Measurements from ENCODE around the gene LRMDA.

LRMDA gene

GRCh38 chr10:75774783-75775490 is 343.5 kb downstream of the LRMDA start:
- Histone ChIP-seq H3K36me3 (ENCODE audit: insufficient read depth, low read length) (no peaks in the 10 kb centered on the region), H3K27me3 (ENCODE audit: insufficient read depth, low read length) (no peaks in the 10 kb centered on the region), H3K79me2 (ENCODE audit: control insufficient read depth, insufficient read depth, low read length, unreplicated experiment) (no peaks in the 10 kb centered on the region), H3K4me1 (ENCODE audit: control insufficient read depth, insufficient read depth, low read length, unreplicated experiment) (peaks cover 42% of the 10 kb centered on the region), H2AFZ (ENCODE audit: low read length, unreplicated experiment) (peak overlapping the region; percentile 48), H3K4me3 (ENCODE audit: low read depth, low read length) (no peak overlapping the region), H3K27ac (ENCODE audit: low read depth, low read length) (peak overlapping the region; percentile 99)

GRCh38 chr10:75776738-75777504 is 345.5 kb downstream of the LRMDA start:
- H2AFZ ChIP-seq (ENCODE audit: low read length, unreplicated experiment), result no peak overlapping the region
- no peak overlapping the region for H3K4me3 ChIP-seq (ENCODE audit: low read depth, low read length)
- no peaks in the 10 kb centered on the region for H3K79me2 ChIP-seq (ENCODE audit: control insufficient read depth, insufficient read depth, low read length, unreplicated experiment)
- no peaks in the 10 kb centered on the region for H3K27me3 ChIP-seq (ENCODE audit: insufficient read depth, low read length)
- no peaks in the 10 kb centered on the region for H3K36me3 ChIP-seq (ENCODE audit: insufficient read depth, low read length)
- peaks cover 24% of the 10 kb centered on the region for H3K4me1 ChIP-seq (ENCODE audit: control insufficient read depth, insufficient read depth, low read length, unreplicated experiment)
- H3K27ac ChIP-seq (ENCODE audit: low read depth, low read length), result no peak overlapping the region

- no peaks in the 10 kb centered on the region for H3K79me2 ChIP-seq (ENCODE audit: control insufficient read depth, insufficient read depth, low read length, unreplicated experiment)
- no peak overlapping the region for H2AFZ ChIP-seq (ENCODE audit: low read length, unreplicated experiment)
- H3K4me3 ChIP-seq (ENCODE audit: low read depth, low read length), result no peak overlapping the region
- no peaks in the 10 kb centered on the region for H3K27me3 ChIP-seq (ENCODE audit: insufficient read depth, low read length)
- H3K4me1 ChIP-seq (ENCODE audit: control insufficient read depth, insufficient read depth, low read length, unreplicated experiment), result peaks cover 12% of the 10 kb centered on the region
- H3K27ac ChIP-seq (ENCODE audit: low read depth, low read length), result no peak overlapping the region
- no peaks in the 10 kb centered on the region for H3K36me3 ChIP-seq (ENCODE audit: insufficient read depth, low read length)
Measured at GRCh38 chr10:75778665-75779064, 347.2 kb downstream of the LRMDA start.

- Histone ChIP-seq H3K27me3 (ENCODE audit: insufficient read depth, low read length) (no peaks in the 10 kb centered on the region), H3K36me3 (ENCODE audit: insufficient read depth, low read length) (no peaks in the 10 kb centered on the region), H3K4me3 (ENCODE audit: low read depth, low read length) (no peak overlapping the region), H2AFZ (ENCODE audit: low read length, unreplicated experiment) (no peak overlapping the region), H3K4me1 (ENCODE audit: control insufficient read depth, insufficient read depth, low read length, unreplicated experiment) (peaks cover 6% of the 10 kb centered on the region), H3K79me2 (ENCODE audit: control insufficient read depth, insufficient read depth, low read length, unreplicated experiment) (no peaks in the 10 kb centered on the region), H3K27ac (ENCODE audit: low read depth, low read length) (no peak overlapping the region)
Measured at GRCh38 chr10:75779276-75779675, 347.9 kb downstream of the LRMDA start.

GRCh38 chr10:75782463-75783248 is 351.2 kb downstream of the LRMDA start:
- no peaks in the 10 kb centered on the region for H3K27me3 ChIP-seq (ENCODE audit: insufficient read depth, low read length)
- no peak overlapping the region for H3K4me3 ChIP-seq (ENCODE audit: low read depth, low read length)
- no peaks in the 10 kb centered on the region for H3K36me3 ChIP-seq (ENCODE audit: insufficient read depth, low read length)
- H3K4me1 ChIP-seq (ENCODE audit: control insufficient read depth, insufficient read depth, low read length, unreplicated experiment), result no peaks in the 10 kb centered on the region
- H2AFZ ChIP-seq (ENCODE audit: low read length, unreplicated experiment), result no peak overlapping the region
- no peak overlapping the region for H3K27ac ChIP-seq (ENCODE audit: low read depth, low read length)
- no peaks in the 10 kb centered on the region for H3K79me2 ChIP-seq (ENCODE audit: control insufficient read depth, insufficient read depth, low read length, unreplicated experiment)

- Histone ChIP-seq H3K27ac (ENCODE audit: low read depth, low read length) (no peak overlapping the region), H3K36me3 (ENCODE audit: insufficient read depth, low read length) (no peaks in the 10 kb centered on the region), H3K4me1 (ENCODE audit: control insufficient read depth, insufficient read depth, low read length, unreplicated experiment) (peaks cover 10% of the 10 kb centered on the region), H3K79me2 (ENCODE audit: control insufficient read depth, insufficient read depth, low read length, unreplicated experiment) (no peaks in the 10 kb centered on the region), H3K4me3 (ENCODE audit: low read depth, low read length) (peak overlapping the region; percentile 53), H2AFZ (ENCODE audit: low read length, unreplicated experiment) (peak overlapping the region; percentile 76), H3K27me3 (ENCODE audit: insufficient read depth, low read length) (no peaks in the 10 kb centered on the region)
Measured at GRCh38 chr10:75788394-75789205, 357.2 kb downstream of the LRMDA start.

- Histone ChIP-seq H3K36me3 (ENCODE audit: insufficient read depth, low read length) (no peaks in the 10 kb centered on the region), H3K27me3 (ENCODE audit: insufficient read depth, low read length) (no peaks in the 10 kb centered on the region), H3K27ac (ENCODE audit: low read depth, low read length) (no peak overlapping the region), H2AFZ (ENCODE audit: low read length, unreplicated experiment) (no peak overlapping the region), H3K4me1 (ENCODE audit: control insufficient read depth, insufficient read depth, low read length, unreplicated experiment) (peaks cover 5% of the 10 kb centered on the region), H3K4me3 (ENCODE audit: low read depth, low read length) (no peak overlapping the region), H3K79me2 (ENCODE audit: control insufficient read depth, insufficient read depth, low read length, unreplicated experiment) (no peaks in the 10 kb centered on the region)
Measured at GRCh38 chr10:75793848-75794247, 362.4 kb downstream of the LRMDA start.

GRCh38 chr10:75801121-75801520 is 369.7 kb downstream of the LRMDA start:
- H3K4me1 ChIP-seq (ENCODE audit: control insufficient read depth, insufficient read depth, low read length, unreplicated experiment), result no peaks in the 10 kb centered on the region
- H3K79me2 ChIP-seq (ENCODE audit: control insufficient read depth, insufficient read depth, low read length, unreplicated experiment), result no peaks in the 10 kb centered on the region
- H3K27ac ChIP-seq (ENCODE audit: low read depth, low read length), result no peak overlapping the region
- H3K4me3 ChIP-seq (ENCODE audit: low read depth, low read length), result no peak overlapping the region
- no peaks in the 10 kb centered on the region for H3K27me3 ChIP-seq (ENCODE audit: insufficient read depth, low read length)
- no peak overlapping the region for H2AFZ ChIP-seq (ENCODE audit: low read length, unreplicated experiment)
- H3K36me3 ChIP-seq (ENCODE audit: insufficient read depth, low read length), result no peaks in the 10 kb centered on the region

- Histone ChIP-seq H3K4me3 (ENCODE audit: low read depth, low read length) (no peak overlapping the region), H3K27ac (ENCODE audit: low read depth, low read length) (no peak overlapping the region), H3K79me2 (ENCODE audit: control insufficient read depth, insufficient read depth, low read length, unreplicated experiment) (no peaks in the 10 kb centered on the region), H3K36me3 (ENCODE audit: insufficient read depth, low read length) (no peaks in the 10 kb centered on the region), H2AFZ (ENCODE audit: low read length, unreplicated experiment) (no peak overlapping the region), H3K27me3 (ENCODE audit: insufficient read depth, low read length) (no peaks in the 10 kb centered on the region), H3K4me1 (ENCODE audit: control insufficient read depth, insufficient read depth, low read length, unreplicated experiment) (no peaks in the 10 kb centered on the region)
Measured at GRCh38 chr10:75801661-75802060, 370.2 kb downstream of the LRMDA start.

- H3K4me1 ChIP-seq (ENCODE audit: control insufficient read depth, insufficient read depth, low read length, unreplicated experiment), result no peaks in the 10 kb centered on the region
- H3K27ac ChIP-seq (ENCODE audit: low read depth, low read length), result no peak overlapping the region
- no peaks in the 10 kb centered on the region for H3K79me2 ChIP-seq (ENCODE audit: control insufficient read depth, insufficient read depth, low read length, unreplicated experiment)
- no peak overlapping the region for H3K4me3 ChIP-seq (ENCODE audit: low read depth, low read length)
- H3K27me3 ChIP-seq (ENCODE audit: insufficient read depth, low read length), result 0 out of 2 replicates have a peak, but pooled peaks cover 3% of the 10 kb centered on the region
- H3K36me3 ChIP-seq (ENCODE audit: insufficient read depth, low read length), result no peaks in the 10 kb centered on the region
- no peak overlapping the region for H2AFZ ChIP-seq (ENCODE audit: low read length, unreplicated experiment)
Measured at GRCh38 chr10:75803121-75803520, 371.7 kb downstream of the LRMDA start.

Measured in ACC112 (cell line).